Measurements from ENCODE around the gene DUSP1. TPM values are rescaled to one million over a fixed set of nuclear protein-coding genes. Genes with fewer than 3 reads are reported as not detected.

DUSP1 gene
- total and polyA plus RNA-seq, 9 of the 15 experiments (the other 6 are each of a cell fraction or from before 2014, with no cell fraction given): 2.1 to 14.2 (median 8.5) TPM

- CTCF ChIA-PET (ENCODE audit: low intra/inter-chr PET ratio): interaction anchor here (0.6 to 1.3 kb wide), 2 partner anchors 132 to 153 kb away, joined by 3 to 4 read pairs; no protein-coding TSS in a partner anchor
Observed at GRCh38 chr5:172769342-172769615, 1.7 kb downstream of the DUSP1 start.

More at GRCh38 chr5:172769342-172769615, 1.7 kb downstream of the DUSP1 start:
- Histone ChIP-seq H3K79me2 (ENCODE audit: control insufficient read depth, insufficient read depth, low read length) (peaks cover 26% of the 10 kb centered on the region), H3K9me3 (replicated peaks; ENCODE audit: control insufficient read depth, insufficient read depth, low read depth, low read length) (no peaks in the 10 kb centered on the region), H3K27ac (ENCODE audit: extremely low read depth, low read depth, low read length) (no peak overlapping the region; the same call in 2 of the 3 replicates), H3K27me3 (ENCODE audit: control insufficient read depth in 2 of 2, insufficient read depth in 2 of 2, low read length in 2 of 2) (no peaks in the 10 kb centered on the region), H3K9ac (ENCODE audit: insufficient read depth in 1 of 2, low read depth in 2 of 2, low read length in 2 of 2) (peak overlapping the region; percentile 99 to 100; a peak in 2 of 4 replicates), H4K20me1 (replicated peaks; ENCODE audit: control insufficient read depth, insufficient read depth, low read length) (peaks cover 29% of the 10 kb centered on the region), H3K4me3 (peak overlapping the region; percentile 84; the same call in 1 of the 2 replicates), H3K4me1 (replicated peaks in 1 of 2; ENCODE audit: control insufficient read depth in 2 of 2, insufficient read depth in 2 of 2, low read length in 2 of 2) (peaks cover 45 to 57% of the 10 kb centered on the region in 2 experiments), H3K9me1 (ENCODE audit: control insufficient read depth, insufficient read depth, low read length) (peaks cover 9% of the 10 kb centered on the region), H3K4me2 (ENCODE audit: insufficient read depth, low read length) (peak overlapping the region; percentile 93), H2AFZ (ENCODE audit: low read depth, low read length) (no peak overlapping the region), H3K36me3 (ENCODE audit: control insufficient read depth, insufficient read depth, low read length) (peaks cover 30% of the 10 kb centered on the region)
- ATAC-seq (no peak), FAIRE-seq (no peak), DNase-seq (ENCODE audit: extremely low read depth in 1 of 4, low spot score in 3 of 4) (no peak)
- no TSS peak for BruUV-seq (replicated peaks)
- TF ChIP-seq TAF15 (IDR thresholded peaks at IDR 0.05; ENCODE audit: low read depth, low read length) (no peak), ZFP36 (IDR thresholded peaks at IDR 0.05; ENCODE audit: low read depth, low read length, partially characterized antibody) (no peak), HINFP (tag; conservative IDR thresholded peaks at IDR 0.05; ENCODE audit: low read depth) (no peak), PHB2 (IDR thresholded peaks at IDR 0.05; ENCODE audit: low read depth) (no peak), RHOXF2B (CRISPR knock-in tag; conservative IDR thresholded peaks at IDR 0.05) (no peak)
- TF ChIP-seq, protein P1, sequence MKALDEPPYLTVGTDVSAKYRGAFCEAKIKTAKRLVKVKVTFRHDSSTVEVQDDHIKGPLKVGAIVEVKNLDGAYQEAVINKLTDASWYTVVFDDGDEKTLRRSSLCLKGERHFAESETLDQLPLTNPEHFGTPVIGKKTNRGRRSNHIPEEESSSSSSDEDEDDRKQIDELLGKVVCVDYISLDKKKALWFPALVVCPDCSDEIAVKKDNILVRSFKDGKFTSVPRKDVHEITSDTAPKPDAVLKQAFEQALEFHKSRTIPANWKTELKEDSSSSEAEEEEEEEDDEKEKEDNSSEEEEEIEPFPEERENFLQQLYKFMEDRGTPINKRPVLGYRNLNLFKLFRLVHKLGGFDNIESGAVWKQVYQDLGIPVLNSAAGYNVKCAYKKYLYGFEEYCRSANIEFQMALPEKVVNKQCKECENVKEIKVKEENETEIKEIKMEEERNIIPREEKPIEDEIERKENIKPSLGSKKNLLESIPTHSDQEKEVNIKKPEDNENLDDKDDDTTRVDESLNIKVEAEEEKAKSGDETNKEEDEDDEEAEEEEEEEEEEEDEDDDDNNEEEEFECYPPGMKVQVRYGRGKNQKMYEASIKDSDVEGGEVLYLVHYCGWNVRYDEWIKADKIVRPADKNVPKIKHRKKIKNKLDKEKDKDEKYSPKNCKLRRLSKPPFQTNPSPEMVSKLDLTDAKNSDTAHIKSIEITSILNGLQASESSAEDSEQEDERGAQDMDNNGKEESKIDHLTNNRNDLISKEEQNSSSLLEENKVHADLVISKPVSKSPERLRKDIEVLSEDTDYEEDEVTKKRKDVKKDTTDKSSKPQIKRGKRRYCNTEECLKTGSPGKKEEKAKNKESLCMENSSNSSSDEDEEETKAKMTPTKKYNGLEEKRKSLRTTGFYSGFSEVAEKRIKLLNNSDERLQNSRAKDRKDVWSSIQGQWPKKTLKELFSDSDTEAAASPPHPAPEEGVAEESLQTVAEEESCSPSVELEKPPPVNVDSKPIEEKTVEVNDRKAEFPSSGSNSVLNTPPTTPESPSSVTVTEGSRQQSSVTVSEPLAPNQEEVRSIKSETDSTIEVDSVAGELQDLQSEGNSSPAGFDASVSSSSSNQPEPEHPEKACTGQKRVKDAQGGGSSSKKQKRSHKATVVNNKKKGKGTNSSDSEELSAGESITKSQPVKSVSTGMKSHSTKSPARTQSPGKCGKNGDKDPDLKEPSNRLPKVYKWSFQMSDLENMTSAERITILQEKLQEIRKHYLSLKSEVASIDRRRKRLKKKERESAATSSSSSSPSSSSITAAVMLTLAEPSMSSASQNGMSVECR (CRISPR knock-in tag; IDR thresholded peaks at IDR 0.05): 0 out of 2 replicates have a peak, but pooled peaks have one; percentile 48
- WGBS (ENCODE audit: insufficient coverage, low coverage, missing lambda C conversion rate): 79% methylated on average over 2 of the region's 2 CpGs
- intact Hi-C loops (cut with micrococcal nuclease): no loop called here
- in situ Hi-C loops (cut with MboI): no loop called here
- POLR2A ChIA-PET: interaction anchor here (0.5 to 4.4 kb wide), 25 partner anchors 9 to 630 kb away, joined by 3 to 55 read pairs (median 5); no protein-coding TSS in a partner anchor
